Esophagus (tissue), 2 donors: Measurements from ENCODE around the gene UBASH3A. TPM values are rescaled to one million over a fixed set of nuclear protein-coding genes. Genes with fewer than 3 reads are reported as not detected.

ENCODE experiments used
- H3K27ac ChIP-seq, 2 donors: one replicate each; pipeline ENCODE4 v1.5.1; 2013; ENCODE audit warnings: low read depth in 2 of 2, mild to moderate bottlenecking in 2 of 2, inconsistent platforms in 1 of 2, low read length in 1 of 2, moderate library complexity in 1 of 2
- H3K27me3 ChIP-seq, 2 donors: one replicate each; pipeline ENCODE4 v1.6.1; 2013; ENCODE audit warnings: low read length in 2 of 2, control low read depth in 1 of 2, mild to moderate bottlenecking in 1 of 2; ENCODE audit not compliant: insufficient read depth in 2 of 2, control insufficient read depth in 1 of 2
- H3K36me3 ChIP-seq, 2 donors: one replicate each; pipeline ENCODE4 v1.6.1; 2013; ENCODE audit warnings: low read length in 1 of 2; ENCODE audit not compliant: control insufficient read depth in 2 of 2, insufficient read depth in 2 of 2
- H3K4me1 ChIP-seq, 2 donors: one replicate each; pipeline ENCODE4 v1.6.1; 2013; ENCODE audit warnings: low read length in 1 of 2; ENCODE audit not compliant: control insufficient read depth in 2 of 2, insufficient read depth in 2 of 2
- H3K4me3 ChIP-seq, 2 donors: one replicate each; pipeline ENCODE4 v1.5.1; 2013; ENCODE audit warnings: low read length in 2 of 2, mild to moderate bottlenecking in 2 of 2, low read depth in 1 of 2, moderate library complexity in 1 of 2
- H3K9me3 ChIP-seq, 2 donors: one replicate each; pipeline ENCODE4 v1.6.1; 2013; ENCODE audit warnings: mild to moderate bottlenecking in 2 of 2, low read depth in 1 of 2, low read length in 1 of 2, moderate library complexity in 1 of 2; ENCODE audit not compliant: control insufficient read depth in 2 of 2, insufficient read depth in 1 of 2
- WGBS, 2 donors: extraction: QIAGEN DNeasy Blood & Tissue Kit; methylation state at CpG; one replicate each; pipeline ENCODE4 v1.1.7; 2013; 5-methylcytosine and 5-hydroxymethylcytosine counted together
- polyA plus RNA-seq, 2 donors: library from polyadenylated mRNA; stranded (reverse); fragments of 200-250 nt; gene quantifications; one replicate each; pipeline ENCODE4 v1.2.3, GENCODE V29; 2013
- donor health status: healthy with polysubstance abuse.
- donor health status: Bipolar disorder and iron deficiency.

Gene UBASH3A
- polyA plus RNA-seq, 2 donors = 0.46 to 0.59 TPM

DNA sequence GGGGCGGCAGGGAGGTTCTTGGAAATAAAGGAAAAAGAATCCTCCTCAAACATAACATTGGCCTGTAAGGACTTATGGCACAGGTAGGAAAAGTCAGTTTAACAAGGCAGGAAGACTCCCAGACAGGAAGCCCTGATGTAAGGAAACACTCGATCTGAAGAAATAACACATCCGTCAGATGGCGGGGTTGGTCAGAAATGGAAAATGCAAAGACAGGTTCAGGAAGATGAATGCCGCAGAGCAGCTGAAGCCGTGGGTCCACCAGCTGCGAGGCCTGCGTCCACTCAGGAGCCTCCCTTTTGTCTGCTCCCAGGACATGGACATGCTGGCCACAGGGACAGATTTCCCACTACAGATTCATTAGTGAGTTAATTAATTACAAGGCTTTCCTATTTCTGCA, 88.5 kb downstream of the UBASH3A start:
- H3K36me3 ChIP-seq = no peaks in the 10 kb centered on the region
- H3K27ac ChIP-seq = no peak overlapping the region
- WGBS, 2 donors = 75% methylated on average over 8 of the region's 8 CpGs
- H3K9me3 ChIP-seq = peaks cover 0 to 3% of the 10 kb centered on the region in 2 donors
- H3K4me1 ChIP-seq = peaks cover 0 to 4% of the 10 kb centered on the region in 2 donors
- no peaks in the 10 kb centered on the region for H3K27me3 ChIP-seq
- H3K4me3 ChIP-seq = no peak overlapping the region

DNA sequence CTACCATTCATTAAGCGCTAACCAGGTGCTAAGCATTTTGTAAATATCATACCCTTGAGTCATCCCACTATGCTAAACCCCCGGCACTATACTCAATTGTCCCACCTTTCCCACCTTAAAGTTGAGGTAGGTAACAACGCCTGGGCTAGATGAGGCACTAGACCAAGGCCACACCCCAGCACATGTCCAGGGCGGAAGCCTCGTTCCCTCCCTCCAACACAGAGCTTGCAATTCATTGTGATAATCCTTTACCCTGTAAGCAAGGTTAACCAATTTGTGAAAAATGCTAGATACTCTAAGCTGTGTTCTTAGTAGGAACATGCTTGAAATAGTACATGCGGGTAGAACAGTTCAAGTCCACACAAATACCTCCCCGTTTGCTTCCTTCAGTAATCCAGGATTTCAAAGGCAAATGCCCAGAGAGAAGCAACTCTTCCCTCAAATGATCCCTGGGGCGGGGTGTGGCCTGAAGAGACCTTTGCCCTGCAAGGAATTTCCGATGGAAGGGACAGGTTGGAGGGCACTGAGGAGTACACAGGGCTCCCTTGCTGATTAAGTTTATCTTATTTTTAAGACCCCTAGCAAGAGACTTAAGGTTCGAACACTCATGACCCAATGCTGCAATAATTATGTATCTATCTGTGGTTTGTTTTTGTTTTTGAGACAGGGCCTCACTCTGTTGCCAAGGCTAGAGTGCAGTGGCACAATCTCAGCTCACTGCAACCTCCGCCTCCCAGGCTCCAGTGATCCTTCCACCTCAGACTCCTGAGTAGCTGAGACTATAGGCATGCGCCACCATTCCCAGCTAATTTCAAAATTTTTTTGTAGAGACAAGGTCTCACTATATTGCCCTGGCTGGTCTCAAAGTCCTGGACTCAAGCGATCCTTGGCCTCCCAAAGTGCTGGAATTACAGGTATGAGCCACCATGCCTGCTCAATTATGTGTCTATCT, 89.7 kb downstream of the UBASH3A start:
- Histone ChIP-seq H3K36me3 (no peaks in the 10 kb centered on the region), H3K27me3 (no peaks in the 10 kb centered on the region), H3K4me3 (no peak overlapping the region), H3K27ac (no peak overlapping the region), H3K9me3 (peaks cover 0 to 3% of the 10 kb centered on the region in 2 donors), H3K4me1 (peaks cover 0 to 4% of the 10 kb centered on the region in 2 donors)
- WGBS, 2 donors = 76 to 78% methylated on average over 13 of the region's 13 CpGs

DNA sequence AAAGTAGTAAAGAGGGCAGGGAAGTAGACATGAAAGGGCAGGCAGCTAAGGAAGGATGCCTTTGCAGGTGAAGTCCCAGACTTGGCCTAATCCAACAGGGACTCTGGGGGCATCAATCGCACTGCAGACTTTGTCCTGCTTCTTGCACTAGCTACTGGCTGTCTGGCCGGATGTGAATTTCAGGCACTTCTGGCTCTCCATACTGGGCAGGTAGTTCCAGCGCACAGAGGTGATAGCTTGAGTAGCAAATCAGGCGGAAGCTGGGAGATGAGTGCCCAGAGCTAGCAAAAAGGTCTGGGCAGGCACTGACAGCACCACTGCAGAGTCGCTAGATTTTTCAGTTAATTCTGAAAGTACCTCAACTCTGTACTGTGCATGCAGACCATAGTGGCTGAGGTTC, 91.3 kb downstream of the UBASH3A start:
- H3K27me3 ChIP-seq = no peaks in the 10 kb centered on the region

GRCh38 chr21:42495765-42496119, 92.0 kb downstream of the UBASH3A start:
- peak overlapping the region in 1 of 2 donors; percentile 74 for H3K27ac ChIP-seq
- H3K4me3 ChIP-seq = peak overlapping the region; percentile 55 to 58
- WGBS, 2 donors = 2% methylated on average over 18 of the region's 18 CpGs
- peaks cover 0 to 4% of the 10 kb centered on the region in 2 donors for H3K4me1 ChIP-seq
- no peaks in the 10 kb centered on the region for H3K27me3 ChIP-seq
- no peaks in the 10 kb centered on the region for H3K9me3 ChIP-seq
- no peaks in the 10 kb centered on the region for H3K36me3 ChIP-seq

More for the DNA sequence above, 91.3 kb downstream of the UBASH3A start:
- no peaks in the 10 kb centered on the region for H3K36me3 ChIP-seq
- H3K9me3 ChIP-seq = peaks cover 0 to 2% of the 10 kb centered on the region in 2 donors
- peaks cover 0 to 4% of the 10 kb centered on the region in 2 donors for H3K4me1 ChIP-seq
- no peak overlapping the region for H3K27ac ChIP-seq
- H3K4me3 ChIP-seq = no peak overlapping the region
- WGBS, 2 donors = 92 to 94% methylated on average over 5 of the region's 5 CpGs

- no peaks in the 10 kb centered on the region for H3K36me3 ChIP-seq
- WGBS, 2 donors = 0% methylated on average over 54 to 58 of the region's 58 CpGs
- peak within 1 kb of the TSS; percentile 37 to 80 for H3K27ac ChIP-seq
- H3K4me3 ChIP-seq = peak within 1 kb of the TSS; percentile 58 to 72
- no peaks in the 10 kb centered on the region for H3K9me3 ChIP-seq
- H3K4me1 ChIP-seq = peaks cover 0 to 4% of the 10 kb centered on the region in 2 donors
- no peaks in the 10 kb centered on the region for H3K27me3 ChIP-seq
Observed at GRCh38 chr21:42496120-42496838, 92.6 kb downstream of the UBASH3A start, which contains the start of gene RSPH1. Gene RSPH1 (minus strand): TSS chr21:42496224. CDS start chr21:42496186, 38 bp downstream.

DNA sequence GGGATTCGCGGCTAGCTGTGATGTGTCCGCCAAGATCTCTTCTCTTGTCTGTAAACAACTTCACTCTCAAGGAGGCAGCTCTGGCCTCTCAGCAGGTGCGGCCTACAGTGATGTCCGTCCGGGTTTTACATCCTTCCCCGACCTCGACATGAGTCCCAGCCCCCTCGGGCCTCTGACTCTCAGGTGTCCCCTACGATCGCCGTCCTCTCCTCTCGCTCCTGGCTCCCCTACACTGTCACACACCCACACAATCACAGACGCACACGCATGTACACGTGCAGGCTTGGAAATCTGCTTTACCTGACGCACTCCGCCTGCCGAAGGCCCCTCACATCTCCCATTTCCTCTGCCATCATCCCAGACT, 93.1 kb downstream of the UBASH3A start:
- Histone ChIP-seq H3K27me3 (no peaks in the 10 kb centered on the region), H3K36me3 (no peaks in the 10 kb centered on the region), H3K27ac (peak overlapping the region; percentile 37 to 80), H3K4me1 (peaks cover 0 to 4% of the 10 kb centered on the region in 2 donors), H3K9me3 (no peaks in the 10 kb centered on the region), H3K4me3 (peak overlapping the region; percentile 48 to 72)
- WGBS, 2 donors = 17 to 24% methylated on average over 19 of the region's 19 CpGs

Other genes with a start within 250 kb of the UBASH3A start
- 1 to 10 TPM; 2.8 TPM for gene ABCG1, start 184.8 kb upstream of the UBASH3A start, polyA plus RNA-seq
- 1 to 10 TPM; 2.3 to 8.6 TPM for gene TFF3, start 88.5 kb upstream of the UBASH3A start, polyA plus RNA-seq
- gene TFF2, start 52.9 kb upstream of the UBASH3A start, polyA plus RNA-seq = 1 to 10 TPM in 1 of 2 donors, under 1 TPM in 1; 0.13 to 2.3 TPM
- gene TFF1, start 37.4 kb upstream of the UBASH3A start, polyA plus RNA-seq = 1 to 10 TPM in 1 of 2 donors, under 1 TPM in 1; 0.42 to 9.7 TPM
- under 1 TPM; 0.06 to 0.08 TPM for gene TMPRSS3, start 7.8 kb upstream of the UBASH3A start, polyA plus RNA-seq
- gene RSPH1, start 92.3 kb downstream of the UBASH3A start, polyA plus RNA-seq = under 1 TPM; 0.20 to 0.53 TPM
- 10 to 100 TPM; 12.4 to 14.1 TPM for gene SLC37A1, start 110.0 kb downstream of the UBASH3A start, polyA plus RNA-seq
- 1 to 10 TPM; 1.6 to 1.8 TPM for gene PDE9A, start 249.7 kb downstream of the UBASH3A start, polyA plus RNA-seq